A549 (cell line): Measurements from ENCODE around the gene LDLRAD4. TPM values are rescaled to one million over a fixed set of nuclear protein-coding genes. Genes with fewer than 3 reads are reported as not detected.

Source experiments
- ATAC-seq, 2 experiments: fragments of 200-7000 bp in 1 of 2; fragments of >200 bp in 1 of 2; cut with Nextera tagmentation in 1 of 2; cut with Tn5 transposase in 1 of 2; 3 replicates each; pipeline versions ENCODE4 v1.8.0 to v1.9.1; 2018 to 2020; ENCODE audit warnings: mild to moderate bottlenecking in 1 of 2, moderate library complexity in 1 of 2
- CTCF ChIA-PET: fragments of 300-600 bp; sonication (Branson Sonifier 250); formaldehyde crosslinking; extraction: SDS; loops from one replicate; lab custom pipeline; 2021; ENCODE audit warnings: antibody characterized with exemption, inconsistent platforms; lab: Yijun Ruan, JAX
- POLR2A ChIA-PET: fragments of 350-600 bp; formaldehyde crosslinking; extraction: SDS; loops from one replicate; lab custom pipeline; 2021; ENCODE audit warnings: antibody characterized with exemption, inconsistent platforms; lab: Yijun Ruan, JAX
- DNase-seq, 2 experiments: peaks; one replicate each; pipeline versions ENCODE4 v3.0.0 to v3.0.0-alpha.2; 2011 to 2016; ENCODE audit warnings: low read depth in 1 of 2, low spot score in 1 of 2
- FAIRE-seq: peaks from 2 replicates; lab custom pipeline; 2011; peaks lifted over from hg19 to GRCh38; lab: Jason Lieb, UNC
- H3K27ac ChIP-seq, 2 experiments: fragments of >200 bp; sonication (Bioruptor Twin); formaldehyde crosslinking; 3 replicates each; pipeline ENCODE4 v1.5.1; 2016 to 2017
- H3K4me1 ChIP-seq: fragments of >200 bp; sonication (Bioruptor Twin); formaldehyde crosslinking; 3 replicates; pipeline ENCODE4 v1.6.1; 2016
- H3K4me2 ChIP-seq: fragments of >200 bp; sonication (Bioruptor Twin); formaldehyde crosslinking; 3 replicates; pipeline ENCODE4 v1.6.1; 2016
- H3K4me3 ChIP-seq: fragments of >200 bp; sonication (Bioruptor Twin); formaldehyde crosslinking; 3 replicates; pipeline ENCODE4 v1.5.1; 2016
- H3K9me3 ChIP-seq: fragments of >200 bp; sonication (Bioruptor Twin); formaldehyde crosslinking; 3 replicates; pipeline ENCODE4 v1.6.1; 2016
- CHD2 ChIP-seq: fragments of 150-350 bp; IDR thresholded peaks from 2 replicates; pipeline ENCODE4 v1.6.1; 2014; ENCODE audit warnings: low read length; ENCODE audit not compliant: partially characterized antibody
- EHMT2 ChIP-seq: fragments of 200-600 bp; sonication (generic); IDR thresholded peaks from 2 replicates; pipeline ENCODE4 v1.6.1; 2016; ENCODE audit warnings: antibody characterized with exemption, low read depth, mild to moderate bottlenecking, moderate library complexity
- ESRRA ChIP-seq: fragments of 150-350 bp; IDR thresholded peaks from 2 replicates; pipeline ENCODE4 v1.6.1; 2014; ENCODE audit warnings: mild to moderate bottlenecking, low read length, borderline replicate concordance
- FOSB ChIP-seq: fragments of 250-450 bp; sonication (Bioruptor Pico); IDR thresholded peaks from 2 replicates; pipeline ENCODE4 v1.5.0; 2020; ENCODE audit warnings: mild to moderate bottlenecking, moderate library complexity
- FOXS1 ChIP-seq: fragments of 250-450 bp; sonication (Bioruptor Pico); IDR thresholded peaks from 2 replicates; pipeline ENCODE4 v1.5.0; 2020; ENCODE audit warnings: mild to moderate bottlenecking, moderate library complexity
- GATA3 ChIP-seq: IDR thresholded peaks from 2 replicates; pipeline ENCODE4 v1.6.1; 2012; ENCODE audit warnings: borderline replicate concordance
- HDAC2 ChIP-seq: fragments of 200-600 bp; sonication (generic); IDR thresholded peaks from 2 replicates; pipeline ENCODE4 v1.6.1; 2016
- HES2 ChIP-seq: fragments of >200 bp; sonication (Bioruptor Twin); formaldehyde crosslinking; IDR thresholded peaks from 2 replicates; pipeline ENCODE4 v1.6.1; 2016
- HEYL ChIP-seq: fragments of 250-450 bp; sonication (Bioruptor Pico); IDR thresholded peaks from 2 replicates; pipeline ENCODE4 v1.8.0; 2021; ENCODE audit warnings: mild to moderate bottlenecking, moderate library complexity
- MAX ChIP-seq: IDR thresholded peaks from 2 replicates; pipeline ENCODE4 v1.6.1; 2012
- MYC ChIP-seq: IDR thresholded peaks from 2 replicates; pipeline ENCODE4 v1.6.1; 2012; ENCODE audit warnings: mild to moderate bottlenecking, inconsistent platforms, low read length, improper control_type of control experiment, borderline replicate concordance
- NFE2L2 ChIP-seq: fragments of 150-350 bp; conservative IDR thresholded peaks from 2 replicates; pipeline ENCODE4 v1.6.1; 2014; ENCODE audit warnings: low read length
- NR3C1 ChIP-seq: fragments of >200 bp; sonication (Bioruptor Twin); formaldehyde crosslinking; IDR thresholded peaks from 3 replicates; pipeline ENCODE4 v1.6.1; 2017
- PHF8 ChIP-seq: fragments of 200-600 bp; sonication (generic); IDR thresholded peaks from 2 replicates; pipeline ENCODE4 v1.6.1; 2016; ENCODE audit warnings: low read depth, mild to moderate bottlenecking, antibody characterized with exemption, moderate library complexity, borderline replicate concordance
- POLR2AphosphoS2 ChIP-seq: conservative IDR thresholded peaks from 2 replicates; pipeline ENCODE4 v1.6.1; 2012; ENCODE audit warnings: low read length, improper control_type of control experiment, inconsistent platforms
- RAD21 ChIP-seq, 2 experiments: fragments of >200 bp in 1 of 2; sonication (Bioruptor Twin) in 1 of 2; formaldehyde crosslinking in 1 of 2; IDR thresholded peaks in 1 of 2; conservative IDR thresholded peaks in 1 of 2; 2 replicates in 1 of 2; 3 replicates in 1 of 2; pipeline ENCODE4 v1.6.1; 2012 to 2018; ENCODE audit warnings: inconsistent platforms in 1 of 2
- RARB ChIP-seq: fragments of 250-450 bp; sonication (Bioruptor Pico); IDR thresholded peaks from 2 replicates; pipeline ENCODE4 v1.8.0; 2021; ENCODE audit warnings: mild to moderate bottlenecking, moderate library complexity
- RFX5 ChIP-seq: fragments of 450-650 bp; IDR thresholded peaks from 2 replicates; pipeline ENCODE4 v1.7.1; 2014; ENCODE audit warnings: antibody characterized with exemption, mild to moderate bottlenecking, moderate library complexity
- SMC3 ChIP-seq: fragments of >200 bp; sonication (Bioruptor Twin); formaldehyde crosslinking; IDR thresholded peaks from 3 replicates; pipeline ENCODE4 v1.6.1; 2018; ENCODE audit warnings: inconsistent platforms
- ZNF302 ChIP-seq: fragments of 250-450 bp; sonication (Bioruptor Pico); IDR thresholded peaks from 2 replicates; pipeline ENCODE4 v1.9.0; 2021; ENCODE audit warnings: inconsistent platforms, mild to moderate bottlenecking, moderate library complexity
- WGBS: methylation state at CpG from one replicate; pipeline ENCODE4 v1.1.6; 2017; ENCODE audit errors: missing lambda C conversion rate; 5-methylcytosine and 5-hydroxymethylcytosine counted together
- polyA plus RNA-seq, 4 experiments: library from polyadenylated mRNA; depleted of rRNA in 3 of 4; stranded (reverse); fragments of >200 nt; fragmentation: RNase III in 1 of 4; extraction: RNeasy Plus Mini Kit Qiagen cat#74134 plus additional on column Dnase treatment in 1 of 4; gene quantifications; 2 replicates in 3 of 4; 3 replicates in 1 of 4; pipeline ENCODE4 v1.2.3, GENCODE V29; 2011 to 2017
- TF ChIP-seq, protein P1 (sequence below): fragments of 450-650 bp; IDR thresholded peaks from 2 replicates; pipeline ENCODE4 v1.6.1; 2014; ENCODE audit warnings: antibody characterized with exemption
- TF ChIP-seq, protein P2 (sequence below): fragments of >200 bp; sonication (Bioruptor Twin); formaldehyde crosslinking; IDR thresholded peaks from 3 replicates; pipeline ENCODE4 v1.5.1; 2016

LDLRAD4 gene
- polyA plus RNA-seq, 2 of the 4 experiments (the other 2 are of a cell fraction): 5.2 to 7.6 TPM

GRCh38 chr18:13437796-13438506 lies 219.4 kb downstream of the LDLRAD4 start:
- H3K27ac ChIP-seq: no peak overlapping the region

DNA sequence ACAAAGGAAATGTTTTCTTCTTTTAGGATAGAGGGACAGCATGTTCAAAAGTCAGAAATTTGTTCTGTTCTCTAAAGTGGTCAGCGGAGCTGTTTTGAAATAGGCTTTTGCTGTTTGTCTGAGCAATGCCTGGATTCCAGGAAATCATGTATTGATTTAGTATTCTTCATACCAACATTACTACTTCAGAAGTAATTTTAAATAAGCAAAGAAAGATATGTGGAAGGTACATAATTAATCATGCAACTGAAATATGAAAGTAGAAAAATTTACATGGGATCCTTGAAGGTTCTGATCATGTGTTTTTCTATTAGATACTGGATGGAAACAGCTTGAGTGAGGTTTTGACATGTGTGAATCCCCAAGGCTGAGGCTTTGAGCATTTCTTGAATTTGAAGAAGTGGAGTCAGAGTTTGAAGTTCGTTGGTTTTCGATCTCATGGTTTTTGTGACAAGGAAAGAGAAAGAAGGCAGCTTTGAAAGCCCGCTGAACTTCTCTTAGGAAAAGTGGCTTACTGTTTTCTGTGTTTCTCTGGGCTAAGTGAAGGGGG lies 220.0 kb downstream of the LDLRAD4 start:
- H3K4me2 ChIP-seq: no peak overlapping the region
- WGBS: 80% methylated on average over 4 of the region's 4 CpGs
- H3K27ac ChIP-seq: no peak overlapping the region
- peaks cover 20% of the 10 kb centered on the region for H3K4me1 ChIP-seq
- no peak for ATAC-seq
- TF ChIP-seq RARB (CRISPR knock-in tag) (no peak), ESRRA (no peak), SMC3 (no peak), PHF8 (no peak), EHMT2 (no peak), POLR2AphosphoS2 (no peak), RAD21 (conservative IDR thresholded peaks at IDR 0.05 in 1 of 2, IDR thresholded peaks at IDR 0.05 in 1 of 2) (no peak)
- TF ChIP-seq, protein P1, sequence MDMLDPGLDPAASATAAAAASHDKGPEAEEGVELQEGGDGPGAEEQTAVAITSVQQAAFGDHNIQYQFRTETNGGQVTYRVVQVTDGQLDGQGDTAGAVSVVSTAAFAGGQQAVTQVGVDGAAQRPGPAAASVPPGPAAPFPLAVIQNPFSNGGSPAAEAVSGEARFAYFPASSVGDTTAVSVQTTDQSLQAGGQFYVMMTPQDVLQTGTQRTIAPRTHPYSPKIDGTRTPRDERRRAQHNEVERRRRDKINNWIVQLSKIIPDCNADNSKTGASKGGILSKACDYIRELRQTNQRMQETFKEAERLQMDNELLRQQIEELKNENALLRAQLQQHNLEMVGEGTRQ: no peak
- no peak for DNase-seq
- no peak overlapping the region for H3K4me3 ChIP-seq
- POLR2A ChIA-PET: no interaction called here
- no peaks in the 10 kb centered on the region for H3K9me3 ChIP-seq
- FAIRE-seq: no peak
- CTCF ChIA-PET: interaction anchor here (0.6 to 1.3 kb wide), 2 partner anchors 11 to 127 kb away, joined by 3 read pairs; no protein-coding TSS in a partner anchor

More at GRCh38 chr18:13437796-13438506, 219.4 kb downstream of the LDLRAD4 start:
- Histone ChIP-seq H3K9me3 (no peaks in the 10 kb centered on the region), H3K4me3 (no peak overlapping the region), H3K4me2 (no peak overlapping the region), H3K4me1 (peaks cover 20% of the 10 kb centered on the region)
- no peak for TF ChIP-seq HDAC2
- TF ChIP-seq FOSB (CRISPR knock-in tag): no peak
- no peak for TF ChIP-seq SMC3
- no peak for TF ChIP-seq RFX5
- no peak for TF ChIP-seq FOXS1 (CRISPR knock-in tag)
- TF ChIP-seq CHD2: no peak
- no peak for TF ChIP-seq HEYL (CRISPR knock-in tag)
- no peak for TF ChIP-seq HES2
- TF ChIP-seq NFE2L2: no peak
- TF ChIP-seq MYC: no peak
- no peak for TF ChIP-seq ZNF302 (CRISPR knock-in tag)
- no peak for TF ChIP-seq NR3C1
- TF ChIP-seq, protein P2, sequence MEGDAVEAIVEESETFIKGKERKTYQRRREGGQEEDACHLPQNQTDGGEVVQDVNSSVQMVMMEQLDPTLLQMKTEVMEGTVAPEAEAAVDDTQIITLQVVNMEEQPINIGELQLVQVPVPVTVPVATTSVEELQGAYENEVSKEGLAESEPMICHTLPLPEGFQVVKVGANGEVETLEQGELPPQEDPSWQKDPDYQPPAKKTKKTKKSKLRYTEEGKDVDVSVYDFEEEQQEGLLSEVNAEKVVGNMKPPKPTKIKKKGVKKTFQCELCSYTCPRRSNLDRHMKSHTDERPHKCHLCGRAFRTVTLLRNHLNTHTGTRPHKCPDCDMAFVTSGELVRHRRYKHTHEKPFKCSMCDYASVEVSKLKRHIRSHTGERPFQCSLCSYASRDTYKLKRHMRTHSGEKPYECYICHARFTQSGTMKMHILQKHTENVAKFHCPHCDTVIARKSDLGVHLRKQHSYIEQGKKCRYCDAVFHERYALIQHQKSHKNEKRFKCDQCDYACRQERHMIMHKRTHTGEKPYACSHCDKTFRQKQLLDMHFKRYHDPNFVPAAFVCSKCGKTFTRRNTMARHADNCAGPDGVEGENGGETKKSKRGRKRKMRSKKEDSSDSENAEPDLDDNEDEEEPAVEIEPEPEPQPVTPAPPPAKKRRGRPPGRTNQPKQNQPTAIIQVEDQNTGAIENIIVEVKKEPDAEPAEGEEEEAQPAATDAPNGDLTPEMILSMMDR: no peak
- no peak for TF ChIP-seq MAX
- no peak for TF ChIP-seq GATA3
- DNase-seq: no peak
- no peak for FAIRE-seq
- POLR2A ChIA-PET: no interaction called here
- 79% methylated on average over 13 of the region's 17 CpGs for WGBS
- ATAC-seq: no peak
- CTCF ChIA-PET: interaction anchor here (1.3 kb wide), 1 partner anchor 10 kb away, joined by 3 read pairs; no protein-coding TSS in a partner anchor
